ENCODE results near the gene FOSL2. TPM values are rescaled to one million over a fixed set of nuclear protein-coding genes. Genes with fewer than 3 reads are reported as not detected.

Gene FOSL2
- total RNA-seq, 1 experiment from 2014 or later, result 44.8 TPM

DNA sequence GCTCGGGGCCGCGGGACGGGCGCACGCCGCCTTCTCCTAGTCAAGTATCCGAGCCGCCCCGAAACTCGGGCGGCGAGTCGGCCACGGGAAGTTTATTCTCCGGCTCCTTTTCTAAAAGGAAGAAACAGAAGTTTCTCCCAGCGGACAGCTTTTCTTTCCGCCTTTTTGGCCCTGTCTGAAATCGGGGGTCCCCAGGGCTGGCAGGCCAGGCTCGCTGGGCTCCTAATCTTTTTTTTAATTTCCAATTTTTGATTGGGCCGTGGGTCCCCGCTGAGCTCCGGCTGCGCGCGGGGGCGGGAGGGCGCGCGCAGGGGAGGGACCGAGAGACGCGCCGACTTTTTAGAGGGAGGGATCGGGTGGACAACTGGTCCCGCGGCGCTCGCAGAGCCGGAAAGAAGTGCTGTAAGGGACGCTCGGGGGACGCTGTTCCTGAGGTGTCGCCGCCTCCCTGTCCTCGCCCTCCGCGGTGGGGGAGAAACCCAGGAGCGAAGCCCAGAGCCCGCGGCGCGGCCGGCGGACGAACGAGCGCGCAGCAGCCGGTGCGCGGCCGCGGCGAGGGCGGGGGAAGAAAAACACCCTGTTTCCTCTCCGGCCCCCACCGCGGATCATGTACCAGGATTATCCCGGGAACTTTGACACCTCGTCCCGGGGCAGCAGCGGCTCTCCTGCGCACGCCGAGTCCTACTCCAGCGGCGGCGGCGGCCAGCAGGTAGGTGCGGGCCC, 617 bp downstream of the FOSL2 start (continued):
- TF ChIP-seq TCF7L2 (IDR thresholded peaks at IDR 0.05; ENCODE audit: borderline replicate concordance, extremely low read depth, insufficient read depth, insufficient read length) (no peak), CBX3 (IDR thresholded peaks at IDR 0.05; ENCODE audit: low read depth) (no peak), JUND (IDR thresholded peaks at IDR 0.05) (no peak)

DNA sequence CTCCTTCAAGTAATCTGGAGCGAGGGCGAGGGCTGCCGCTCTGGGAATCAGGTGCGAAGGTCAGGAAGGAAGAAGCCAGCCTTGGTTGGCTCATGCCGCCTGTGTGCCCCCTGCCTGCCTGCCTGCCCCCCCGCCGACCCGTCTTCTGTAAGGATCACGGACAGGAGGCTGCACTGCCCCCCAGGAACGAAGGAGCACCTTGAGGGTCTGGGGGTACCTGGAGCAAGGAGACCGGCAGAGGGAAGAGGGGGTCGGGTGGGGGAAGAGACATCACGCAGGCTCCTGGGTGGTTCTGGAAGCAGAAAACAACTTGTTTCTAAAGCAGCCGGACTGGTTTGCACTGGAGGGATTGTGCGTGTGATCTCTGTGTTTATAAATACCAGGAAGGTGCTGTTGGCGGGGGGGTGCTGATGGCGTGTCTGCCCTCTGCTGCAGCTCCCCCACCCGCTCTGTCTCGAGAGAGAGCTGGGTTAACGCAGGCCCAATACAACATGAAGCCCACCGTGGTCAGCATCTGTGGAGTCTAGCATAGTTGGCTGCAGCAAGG, 1.7 kb downstream of the FOSL2 start:
- Histone ChIP-seq H3K9ac (ENCODE audit: low read length) (peak overlapping the region; percentile 77), H3K27me3 (ENCODE audit: insufficient read depth, low read length) (no peaks in the 10 kb centered on the region), H2AFZ (ENCODE audit: low read depth, low read length, poor library complexity, severe bottlenecking) (no peak overlapping the region), H3K9me2 (ENCODE audit: insufficient read depth) (no peaks in the 10 kb centered on the region), H3K36me3 (ENCODE audit: control insufficient read depth in 1 of 2, insufficient read depth in 2 of 2, low read length in 2 of 2) (no peaks in the 10 kb centered on the region), H3K4me3 (replicated peaks in 1 of 2; ENCODE audit: low read depth in 1 of 2, low read length in 2 of 2) (peak overlapping the region; percentile 70 to 76), H3K9me3 (ENCODE audit: control insufficient read depth in 1 of 2, insufficient read depth in 1 of 2, low read depth in 1 of 2, low read length in 2 of 2) (no peaks in the 10 kb centered on the region), H3K4me2 (ENCODE audit: low read length) (peak overlapping the region; percentile 82), H4K20me1 (ENCODE audit: insufficient read depth) (no peaks in the 10 kb centered on the region; the same call in 1 of the 2 replicates), H3K79me2 (ENCODE audit: insufficient read depth, low read length) (peaks cover 59% of the 10 kb centered on the region), H3K27ac (ENCODE audit: low read depth, low read length) (peak overlapping the region; percentile 44), H3K4me1 (ENCODE audit: control insufficient read depth in 1 of 2, insufficient read depth in 2 of 2, low read length in 2 of 2) (peaks cover 42 to 65% of the 10 kb centered on the region in 2 experiments)
- ChIA-PET RAD21 (ENCODE audit: low non-redundant PET in 1 of 2, low total read pairs in 2 of 2, uncharacterized antibody in 2 of 2, unreplicated experiment in 2 of 2) (no interaction called here), POLR2A (no interaction called here), CTCF (no interaction called here)
- BruUV-seq (replicated peaks), result TSS peak; percentile 32
- DNase-seq (ENCODE audit: low read depth, low spot score) (no peak), ATAC-seq (no peak)
- TF ChIP-seq FOSL1 (IDR thresholded peaks at IDR 0.05; ENCODE audit: low read depth) (no peak), SRF (IDR thresholded peaks at IDR 0.05; ENCODE audit: low read depth) (no peak), POLR2A (IDR thresholded peaks at IDR 0.05; ENCODE audit: borderline replicate concordance, extremely low read depth, insufficient read depth, insufficient read length) (no peak), CBX3 (IDR thresholded peaks at IDR 0.05; ENCODE audit: low read depth) (no peak), ZFX (IDR thresholded peaks at IDR 0.05) (no peak)
- TF ChIP-seq, protein P1, sequence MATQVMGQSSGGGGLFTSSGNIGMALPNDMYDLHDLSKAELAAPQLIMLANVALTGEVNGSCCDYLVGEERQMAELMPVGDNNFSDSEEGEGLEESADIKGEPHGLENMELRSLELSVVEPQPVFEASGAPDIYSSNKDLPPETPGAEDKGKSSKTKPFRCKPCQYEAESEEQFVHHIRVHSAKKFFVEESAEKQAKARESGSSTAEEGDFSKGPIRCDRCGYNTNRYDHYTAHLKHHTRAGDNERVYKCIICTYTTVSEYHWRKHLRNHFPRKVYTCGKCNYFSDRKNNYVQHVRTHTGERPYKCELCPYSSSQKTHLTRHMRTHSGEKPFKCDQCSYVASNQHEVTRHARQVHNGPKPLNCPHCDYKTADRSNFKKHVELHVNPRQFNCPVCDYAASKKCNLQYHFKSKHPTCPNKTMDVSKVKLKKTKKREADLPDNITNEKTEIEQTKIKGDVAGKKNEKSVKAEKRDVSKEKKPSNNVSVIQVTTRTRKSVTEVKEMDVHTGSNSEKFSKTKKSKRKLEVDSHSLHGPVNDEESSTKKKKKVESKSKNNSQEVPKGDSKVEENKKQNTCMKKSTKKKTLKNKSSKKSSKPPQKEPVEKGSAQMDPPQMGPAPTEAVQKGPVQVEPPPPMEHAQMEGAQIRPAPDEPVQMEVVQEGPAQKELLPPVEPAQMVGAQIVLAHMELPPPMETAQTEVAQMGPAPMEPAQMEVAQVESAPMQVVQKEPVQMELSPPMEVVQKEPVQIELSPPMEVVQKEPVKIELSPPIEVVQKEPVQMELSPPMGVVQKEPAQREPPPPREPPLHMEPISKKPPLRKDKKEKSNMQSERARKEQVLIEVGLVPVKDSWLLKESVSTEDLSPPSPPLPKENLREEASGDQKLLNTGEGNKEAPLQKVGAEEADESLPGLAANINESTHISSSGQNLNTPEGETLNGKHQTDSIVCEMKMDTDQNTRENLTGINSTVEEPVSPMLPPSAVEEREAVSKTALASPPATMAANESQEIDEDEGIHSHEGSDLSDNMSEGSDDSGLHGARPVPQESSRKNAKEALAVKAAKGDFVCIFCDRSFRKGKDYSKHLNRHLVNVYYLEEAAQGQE (IDR thresholded peaks at IDR 0.05; ENCODE audit: low read depth), result no peak
- intact Hi-C loops (cut with micrococcal nuclease), result loop anchor here (5.0 kb wide), 1 partner anchor 422 kb away; no protein-coding TSS in a partner anchor

Measured in HCT116 (cell line).